Retinal pigment epithelial cell (primary cell): Measurements from ENCODE around the gene RPTOR.
"Not testable (repeated sequence)": the region's sequence is repeated elsewhere in the genome, so short reads cannot be mapped to it uniquely, and the experiment has no call there.

Source experiments
- DNase-seq: peaks from one replicate; pipeline ENCODE4 v3.0.0-alpha.2; 2010; ENCODE audit warnings: low read depth
- H3K4me3 ChIP-seq: 2 replicates; pipeline ENCODE4 v1.5.1; 2011; ENCODE audit warnings: mild to moderate bottlenecking, low read length, control low read depth, moderate library complexity
- CTCF ChIP-seq: conservative IDR thresholded peaks from 2 replicates; pipeline ENCODE4 v1.5.1; 2011; ENCODE audit warnings: low read depth, low read length, control low read depth, inconsistent platforms

Gene RPTOR

GRCh38 chr17:80529904-80530292, 14.7 kb upstream of the RPTOR start:
- no peak for DNase-seq
- no peak for TF ChIP-seq CTCF
- H3K4me3 ChIP-seq: no peak overlapping the region

GRCh38 chr17:80531400-80531799, 13.2 kb upstream of the RPTOR start:
- TF ChIP-seq CTCF: no peak
- no peak overlapping the region for H3K4me3 ChIP-seq
- no peak for DNase-seq

GRCh38 chr17:80537386-80537785, 7.3 kb upstream of the RPTOR start:
- DNase-seq, H3K4me3 ChIP-seq: not testable (repeated sequence)

GRCh38 chr17:80538484-80538883, 6.2 kb upstream of the RPTOR start:
- TF ChIP-seq CTCF: no peak
- no peak for DNase-seq
- no peak overlapping the region for H3K4me3 ChIP-seq

- DNase-seq: no peak
- no peak overlapping the region for H3K4me3 ChIP-seq
- no peak for TF ChIP-seq CTCF
Observed at GRCh38 chr17:80539022-80539641, 5.5 kb upstream of the RPTOR start.

GRCh38 chr17:80545499-80545826, 825 bp downstream of the RPTOR start:
- no peak for DNase-seq
- no peak for TF ChIP-seq CTCF
- peak overlapping the region; percentile 84 for H3K4me3 ChIP-seq

GRCh38 chr17:80546267-80546666, 1.6 kb downstream of the RPTOR start:
- DNase-seq: no peak
- TF ChIP-seq CTCF: no peak
- no peak overlapping the region for H3K4me3 ChIP-seq

GRCh38 chr17:80552523-80552922, 7.9 kb downstream of the RPTOR start:
- H3K4me3 ChIP-seq: no peak overlapping the region
- no peak for DNase-seq
- TF ChIP-seq CTCF: no peak
